Measurements from ENCODE around the gene BABAM2. TPM values are rescaled to one million over a fixed set of nuclear protein-coding genes. Genes with fewer than 3 reads are reported as not detected.
"Not testable (repeated sequence)": the region's sequence is repeated elsewhere in the genome, so short reads cannot be mapped to it uniquely, and the experiment has no call there.

Gene BABAM2
- total RNA-seq, 4 donors from 2014 or later, result 35.0 to 70.5 (median 51.5) TPM

- peak overlapping the region in 1 of 4 donors; percentile 33 for H3K27ac ChIP-seq
Measured at GRCh38 chr2:28101892-28102291, 211.4 kb downstream of the BABAM2 start.

GRCh38 chr2:28102455-28102874 lies 211.9 kb downstream of the BABAM2 start:
- Histone ChIP-seq H3K27me3 (no peaks in the 10 kb centered on the region), H3K4me3 (no peak overlapping the region), H3K36me3 (no peaks in the 10 kb centered on the region), H3K9me3 (no peaks in the 10 kb centered on the region), H3K4me1 (no peaks in the 10 kb centered on the region), H3K27ac (peak overlapping the region in 2 of 4 donors; percentile 2 to 33)
- TF ChIP-seq, protein P1, sequence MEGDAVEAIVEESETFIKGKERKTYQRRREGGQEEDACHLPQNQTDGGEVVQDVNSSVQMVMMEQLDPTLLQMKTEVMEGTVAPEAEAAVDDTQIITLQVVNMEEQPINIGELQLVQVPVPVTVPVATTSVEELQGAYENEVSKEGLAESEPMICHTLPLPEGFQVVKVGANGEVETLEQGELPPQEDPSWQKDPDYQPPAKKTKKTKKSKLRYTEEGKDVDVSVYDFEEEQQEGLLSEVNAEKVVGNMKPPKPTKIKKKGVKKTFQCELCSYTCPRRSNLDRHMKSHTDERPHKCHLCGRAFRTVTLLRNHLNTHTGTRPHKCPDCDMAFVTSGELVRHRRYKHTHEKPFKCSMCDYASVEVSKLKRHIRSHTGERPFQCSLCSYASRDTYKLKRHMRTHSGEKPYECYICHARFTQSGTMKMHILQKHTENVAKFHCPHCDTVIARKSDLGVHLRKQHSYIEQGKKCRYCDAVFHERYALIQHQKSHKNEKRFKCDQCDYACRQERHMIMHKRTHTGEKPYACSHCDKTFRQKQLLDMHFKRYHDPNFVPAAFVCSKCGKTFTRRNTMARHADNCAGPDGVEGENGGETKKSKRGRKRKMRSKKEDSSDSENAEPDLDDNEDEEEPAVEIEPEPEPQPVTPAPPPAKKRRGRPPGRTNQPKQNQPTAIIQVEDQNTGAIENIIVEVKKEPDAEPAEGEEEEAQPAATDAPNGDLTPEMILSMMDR (IDR thresholded peaks at IDR 0.05), result no peak
- TF ChIP-seq POLR2A (IDR thresholded peaks at IDR 0.05), result no peak
- DNase-seq, result no peak

More at GRCh38 chr2:28101892-28102291, 211.4 kb downstream of the BABAM2 start:
- no peak for DNase-seq
- Histone ChIP-seq H3K9me3 (no peaks in the 10 kb centered on the region), H3K4me3 (no peak overlapping the region), H3K36me3 (no peaks in the 10 kb centered on the region), H3K27me3 (no peaks in the 10 kb centered on the region), H3K4me1 (no peaks in the 10 kb centered on the region)
- TF ChIP-seq POLR2A (IDR thresholded peaks at IDR 0.05), result no peak
- TF ChIP-seq, protein P1 (IDR thresholded peaks at IDR 0.05), result no peak

DNA sequence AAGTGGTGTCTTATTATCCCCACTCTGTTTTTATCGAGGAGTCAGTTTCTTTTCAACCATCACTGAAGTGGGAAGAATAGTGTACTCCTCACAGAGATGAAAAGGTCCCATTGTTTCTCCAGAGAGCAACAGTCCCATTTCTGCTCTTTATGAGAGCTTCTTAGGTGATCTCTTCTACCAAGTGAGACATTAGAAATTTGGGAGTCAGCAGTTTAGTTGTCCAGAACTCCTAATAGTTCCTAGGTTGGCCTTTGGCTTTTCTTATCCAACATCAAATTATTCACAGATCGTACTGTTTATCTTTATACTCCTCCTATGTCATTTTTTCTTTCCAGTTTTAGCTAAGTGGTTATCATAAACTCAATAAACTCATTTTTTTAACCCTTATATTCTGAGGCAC lies 213.1 kb downstream of the BABAM2 start:
- Histone ChIP-seq H3K4me1 (no peaks in the 10 kb centered on the region), H3K9me3 (no peaks in the 10 kb centered on the region), H3K27me3 (no peaks in the 10 kb centered on the region), H3K36me3 (no peaks in the 10 kb centered on the region), H3K4me3 (no peak overlapping the region), H3K27ac (no peak overlapping the region)
- no peak for DNase-seq
- no peak for TF ChIP-seq POLR2A (IDR thresholded peaks at IDR 0.05)
- TF ChIP-seq, protein P1 (IDR thresholded peaks at IDR 0.05), result no peak

DNA sequence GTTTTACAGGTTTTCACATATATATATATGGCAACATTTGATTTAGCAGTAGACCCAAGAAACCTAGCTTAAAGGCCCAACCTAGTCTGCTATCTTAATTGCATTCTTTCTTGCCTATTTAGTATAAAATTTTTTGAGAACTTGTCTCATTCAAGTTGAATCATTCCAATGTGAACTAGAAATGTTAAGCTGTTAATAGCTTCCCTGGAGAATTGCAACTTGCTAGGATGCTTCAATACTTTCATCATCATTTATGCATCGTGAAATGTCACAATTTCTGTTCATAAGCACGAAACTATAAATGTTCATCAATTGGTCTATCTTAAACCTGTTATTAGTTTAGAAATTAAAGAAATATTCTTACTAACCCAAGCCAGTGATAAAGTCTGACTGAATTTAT lies 217.6 kb downstream of the BABAM2 start:
- Histone ChIP-seq H3K27me3 (no peaks in the 10 kb centered on the region), H3K36me3 (no peaks in the 10 kb centered on the region), H3K27ac (no peak overlapping the region), H3K9me3 (no peaks in the 10 kb centered on the region), H3K4me3 (no peak overlapping the region), H3K4me1 (no peaks in the 10 kb centered on the region)
- DNase-seq, result no peak
- TF ChIP-seq, protein P1 (IDR thresholded peaks at IDR 0.05), result no peak
- no peak for TF ChIP-seq POLR2A (IDR thresholded peaks at IDR 0.05)

- not testable (repeated sequence) for H3K4me1 ChIP-seq, DNase-seq, H3K36me3 ChIP-seq, H3K9me3 ChIP-seq, H3K4me3 ChIP-seq, H3K27ac ChIP-seq, H3K27me3 ChIP-seq
Measured at GRCh38 chr2:28113771-28114170, 223.2 kb downstream of the BABAM2 start.

DNA sequence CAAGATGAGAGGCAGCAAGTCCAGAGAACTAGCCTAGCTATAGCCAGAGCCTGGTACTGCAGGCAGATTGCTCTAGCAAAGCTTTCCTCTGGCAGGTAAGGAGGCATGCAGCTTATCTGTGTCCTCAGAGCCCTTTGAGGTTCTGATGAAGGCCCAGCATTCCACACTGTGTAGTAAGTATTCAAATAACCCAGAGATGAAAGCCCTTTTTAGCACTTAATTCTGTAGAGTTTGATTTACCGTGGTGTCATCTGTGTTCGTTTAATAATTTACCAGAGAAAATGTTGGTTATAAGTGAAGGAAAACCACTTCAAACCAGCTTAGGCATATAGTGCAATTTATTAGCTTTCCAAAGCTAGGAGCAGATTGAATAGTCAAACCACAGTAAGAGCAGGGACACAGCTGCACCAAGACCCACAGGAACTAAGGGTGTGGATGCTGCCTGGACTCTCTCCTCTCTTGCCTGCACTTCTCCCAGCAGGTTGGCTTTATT lies 226.6 kb downstream of the BABAM2 start:
- Histone ChIP-seq H3K27me3 (no peaks in the 10 kb centered on the region), H3K27ac (no peak overlapping the region), H3K9me3 (no peaks in the 10 kb centered on the region), H3K36me3 (no peaks in the 10 kb centered on the region), H3K4me1 (no peaks in the 10 kb centered on the region), H3K4me3 (no peak overlapping the region)
- TF ChIP-seq, protein P1 (IDR thresholded peaks at IDR 0.05), result peak in 2 of 6 experiments; percentile 11 to 28
- no peak for TF ChIP-seq POLR2A (IDR thresholded peaks at IDR 0.05)
- DNase-seq, result no peak

Data from Peyer's patch (tissue), 4 donors.